Loucy (cell line): Measurements from ENCODE around the gene PRKACB.

Experiments used
- CTCF ChIP-seq: fragments of 200-600 bp; sonication (generic); conservative IDR thresholded peaks from 2 replicates; pipeline ENCODE4 v1.5.1; 2014; ENCODE audit warnings: mild to moderate bottlenecking, antibody characterized with exemption, low read length
- EZH2phosphoT487 ChIP-seq: fragments of 200-600 bp; IDR thresholded peaks from 2 replicates; pipeline ENCODE4 v1.6.1; 2018; ENCODE audit warnings: antibody characterized with exemption, mild to moderate bottlenecking, moderate library complexity, borderline replicate concordance

GRCh38 chr1:84155517-84155916, 11.4 kb downstream of the PRKACB start:
- TF ChIP-seq CTCF (no peak), EZH2phosphoT487 (no peak)
